Brain pericyte (primary cell): ENCODE measurements around the gene VPS37B.

ENCODE experiments used
- DNase-seq: peaks from one replicate; pipeline ENCODE4 v3.0.0-alpha.2; 2012; ENCODE audit warnings: low read depth, low spot score

VPS37B gene

DNA sequence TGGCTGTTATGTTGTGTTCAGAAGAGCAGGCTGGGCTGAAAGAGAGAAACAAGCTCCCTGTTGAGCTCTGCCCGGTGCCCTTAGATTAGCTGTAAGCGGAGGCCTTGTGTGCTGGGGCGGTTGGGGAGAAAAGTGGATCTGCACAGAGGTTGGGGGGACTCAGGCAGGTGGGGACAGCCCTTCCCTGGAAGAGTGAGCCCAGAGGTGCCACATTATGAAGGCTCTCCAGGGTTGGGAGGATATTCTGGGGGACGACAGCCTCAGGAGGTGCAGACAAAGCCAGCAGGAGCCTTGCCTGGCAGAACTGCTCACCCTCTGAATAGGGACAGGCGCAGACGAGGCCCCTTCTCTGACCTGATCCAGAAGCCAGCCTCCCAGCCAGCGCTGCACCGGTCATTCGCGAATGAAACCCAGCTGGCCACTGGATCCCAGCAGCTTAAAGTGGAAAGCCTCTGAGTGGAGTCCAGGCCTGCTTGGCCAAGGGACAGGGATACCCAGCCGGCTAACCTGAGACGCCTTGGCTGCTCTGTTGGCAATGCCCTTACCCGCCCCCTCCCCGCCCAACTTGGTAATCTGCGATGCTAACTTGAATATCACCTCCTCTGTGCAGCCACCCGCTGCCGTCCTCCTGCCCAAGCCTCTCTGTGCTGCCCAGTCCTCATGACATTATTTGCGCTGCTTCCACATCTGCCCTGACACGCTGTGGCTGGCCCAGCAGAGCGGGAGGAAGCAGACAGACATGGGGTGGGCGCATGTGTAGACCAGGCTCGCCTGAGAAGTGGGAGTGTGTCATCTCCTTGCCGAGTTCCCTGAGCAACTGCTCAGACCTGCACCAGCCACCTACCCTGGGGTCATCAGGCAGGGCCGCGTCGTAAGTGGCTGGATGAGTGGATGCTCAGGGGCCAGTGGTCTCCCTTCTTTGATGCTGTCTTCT lies 55.1 kb downstream of the VPS37B start:
- DNase-seq = no peak

DNA sequence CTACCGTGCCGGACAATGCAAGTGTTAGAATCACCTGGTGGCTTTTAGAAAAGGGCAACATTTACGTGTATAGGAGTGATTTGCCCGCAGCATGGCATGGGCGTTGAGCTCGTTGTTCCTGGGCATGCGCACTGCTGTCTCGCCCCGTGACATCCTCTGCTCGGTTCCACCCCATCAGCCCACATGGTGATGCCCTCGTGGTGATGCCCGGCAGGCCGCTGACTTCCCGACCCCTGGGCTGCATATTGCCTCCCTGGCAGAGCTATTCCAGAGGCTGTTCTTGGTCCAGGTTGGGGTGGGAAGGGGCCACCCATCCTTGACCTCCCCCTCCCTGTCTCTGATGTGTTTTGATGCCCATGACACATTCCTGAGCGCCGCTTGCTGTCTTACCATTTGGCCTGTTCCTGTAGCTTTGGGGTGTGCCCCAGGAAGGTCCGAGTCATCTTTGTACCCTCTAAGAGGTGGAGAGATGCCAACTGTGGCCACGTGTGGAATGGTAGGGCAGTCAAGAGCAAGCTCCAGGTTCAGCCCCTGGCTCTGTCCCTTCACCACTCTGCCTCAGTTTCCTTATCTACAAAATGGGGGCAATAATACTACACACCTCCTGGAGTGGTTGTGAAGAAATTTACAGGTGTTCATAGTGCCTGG lies 55.9 kb downstream of the VPS37B start:
- no peak for DNase-seq

DNA sequence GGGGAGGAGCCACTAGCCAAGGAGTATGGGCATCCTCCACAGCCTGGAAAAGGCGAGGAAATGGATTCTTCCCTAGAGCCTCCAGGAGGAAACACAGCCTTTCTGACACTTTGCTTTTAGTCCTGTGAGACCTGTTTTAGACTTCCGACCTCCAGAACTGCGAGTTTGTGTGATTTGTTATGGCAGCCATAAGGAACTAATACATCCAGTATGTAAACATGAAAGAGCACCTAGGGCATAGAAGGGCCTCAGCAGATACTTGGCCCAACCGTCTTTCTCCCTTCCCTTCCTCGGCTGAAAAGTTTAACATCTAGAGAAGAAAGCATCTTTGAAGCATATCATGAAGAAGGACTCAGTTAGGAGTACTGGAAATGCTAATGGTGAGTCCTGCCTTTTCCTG lies 57.1 kb downstream of the VPS37B start:
- DNase-seq = no peak

DNA sequence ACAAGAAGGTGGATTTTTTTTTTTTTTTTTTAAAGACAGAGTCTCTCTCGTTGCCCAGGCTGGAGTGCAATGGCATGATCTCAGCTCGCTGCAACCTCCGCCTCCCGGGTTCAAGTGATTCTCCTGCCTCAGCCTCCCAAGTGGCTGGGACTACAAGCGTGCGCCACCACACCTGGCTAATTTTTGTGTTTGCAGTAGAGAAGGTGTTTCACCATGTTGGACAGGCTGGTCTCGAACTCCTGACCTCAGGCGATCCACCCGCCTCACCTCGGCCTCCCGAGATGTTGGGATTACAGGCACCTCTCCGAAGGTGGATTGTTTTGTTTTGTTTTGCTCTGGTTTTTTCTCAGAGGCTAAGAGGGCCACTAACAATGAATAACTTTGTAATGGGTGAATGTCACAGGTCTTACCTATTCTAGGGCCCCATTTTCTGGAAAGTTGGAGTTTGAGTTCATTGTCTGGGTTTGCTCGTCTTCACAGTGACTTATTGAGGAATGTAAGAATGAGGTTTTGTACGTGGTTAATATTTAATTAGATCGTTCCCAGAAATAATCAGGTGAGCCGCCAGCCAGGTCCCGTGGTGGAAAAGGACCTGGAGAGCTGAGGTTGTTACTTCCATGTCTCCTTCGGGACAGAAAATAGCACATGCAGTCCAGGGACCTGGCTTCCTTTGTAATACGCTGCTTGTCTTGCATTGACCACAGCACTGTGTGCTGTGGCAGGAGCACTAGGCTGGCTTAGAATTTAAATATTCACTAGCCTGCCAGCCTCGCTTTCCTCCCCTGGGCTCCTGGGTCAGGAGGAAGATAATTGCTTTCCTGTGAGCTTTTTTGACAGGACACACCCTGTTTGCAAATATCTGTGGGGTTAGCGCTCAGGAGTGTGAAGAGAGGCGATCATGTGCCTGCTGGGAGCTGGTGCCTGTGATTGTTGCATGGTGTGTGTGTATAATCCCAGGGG lies 58.3 kb downstream of the VPS37B start:
- DNase-seq = no peak

DNA sequence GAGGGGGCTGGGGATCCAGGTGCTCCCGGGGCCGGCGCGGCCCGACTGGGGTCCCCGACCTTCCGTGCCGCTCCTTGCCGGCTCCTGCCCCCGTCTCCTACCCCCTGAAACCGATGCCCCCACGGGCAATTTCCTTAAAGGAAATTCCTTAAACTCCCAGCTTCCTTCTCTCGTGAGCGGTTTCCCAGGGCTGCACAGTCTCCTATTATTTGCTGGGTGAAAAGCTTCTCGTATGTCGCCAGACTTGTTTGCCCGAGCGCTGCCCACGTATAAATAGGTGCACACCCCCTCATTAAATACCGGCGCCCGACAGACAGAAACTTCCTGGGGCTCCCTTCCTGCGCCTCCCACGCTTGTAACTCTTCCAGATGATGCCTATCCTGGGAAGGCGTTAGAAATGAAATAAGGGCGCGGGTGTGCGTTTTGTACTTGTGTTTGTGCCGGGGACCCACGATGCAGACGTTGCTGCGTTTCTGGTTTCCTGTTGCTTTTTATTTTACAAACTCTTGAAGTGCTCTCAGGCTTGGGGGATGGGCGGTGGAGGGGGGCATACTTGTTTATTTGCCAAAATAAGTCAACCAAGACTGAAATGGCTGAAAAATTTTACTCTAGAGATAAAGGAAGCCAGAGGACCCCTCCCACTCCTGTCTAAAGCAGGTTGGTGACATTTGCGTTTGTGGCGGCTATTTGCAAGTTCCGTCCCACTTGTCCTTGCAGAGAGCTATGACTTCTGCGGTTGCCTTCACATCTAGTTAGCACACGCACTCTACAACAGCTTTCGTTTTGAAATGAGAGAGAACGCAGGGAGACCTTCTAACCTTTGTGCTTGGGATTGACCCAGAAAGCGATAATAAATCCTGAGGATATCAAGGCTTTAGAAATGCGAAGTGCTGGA lies 59.6 kb downstream of the VPS37B start:
- no peak for DNase-seq

DNA sequence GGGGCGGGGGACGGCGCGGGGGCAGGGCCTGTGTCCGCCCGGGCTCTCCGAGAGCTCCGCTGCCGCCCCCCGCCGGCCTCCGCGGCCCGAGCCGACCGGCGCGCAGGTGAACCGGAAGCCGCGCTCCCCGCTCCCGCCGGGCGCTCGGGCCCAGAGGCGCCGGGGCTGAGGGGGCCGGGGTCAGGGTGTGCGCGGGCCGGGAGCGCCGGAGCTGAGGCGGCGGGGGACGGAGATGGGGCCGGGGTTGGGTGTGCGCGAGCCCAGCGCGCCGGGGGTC lies 60.2 kb downstream of the VPS37B start:
- no peak for DNase-seq

DNA sequence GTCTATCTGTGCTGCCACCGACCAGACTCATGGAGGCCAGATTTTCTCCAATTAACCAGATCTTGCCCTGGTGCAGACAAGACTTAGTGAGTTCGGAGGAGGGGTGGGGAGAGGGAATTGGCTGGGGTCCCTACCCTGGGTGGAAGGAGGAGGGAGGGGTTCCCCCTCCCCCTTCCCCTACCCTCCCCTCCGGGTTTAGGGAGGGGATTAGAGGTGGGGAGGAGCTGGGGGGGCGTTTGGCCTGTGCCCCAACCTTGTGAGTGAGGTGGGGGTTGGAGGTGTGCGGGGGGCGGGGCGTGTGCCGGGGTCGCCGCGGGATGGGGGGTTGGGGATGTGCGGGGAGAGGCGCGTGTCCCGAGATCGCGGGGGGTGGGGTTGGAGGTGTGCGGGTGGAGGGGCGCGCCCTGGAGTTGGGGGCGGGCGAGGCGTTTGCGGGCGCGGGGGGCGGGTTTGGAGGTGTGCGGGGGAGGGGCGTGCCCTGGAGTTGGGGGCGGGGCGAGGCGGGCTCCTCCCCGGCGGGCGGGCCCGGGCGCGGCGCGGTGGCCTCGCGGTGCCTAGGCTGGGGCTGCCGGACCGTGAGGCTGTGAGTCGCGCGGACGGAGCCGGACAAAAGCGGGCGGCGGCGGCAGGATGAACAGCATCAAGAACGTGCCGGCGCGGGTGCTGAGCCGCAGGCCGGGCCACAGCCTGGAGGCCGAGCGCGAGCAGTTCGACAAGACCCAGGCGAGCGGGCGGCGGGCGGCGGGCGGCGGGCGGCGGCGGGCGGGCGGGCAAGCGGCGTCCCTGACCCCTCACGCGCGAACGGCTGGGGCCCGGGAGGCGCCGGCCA lies 60.8 kb downstream of the VPS37B start, which contains the start of gene HIP1R:
HIP1R (plus strand) TSS at position 537 of the 829 bp plus-strand sequence; CDS start at position 631, 94 bp downstream.
- DNase-seq = no peak

- no peak for DNase-seq
Observed at GRCh38 chr12:122834104-122834920, 61.6 kb downstream of the VPS37B start.

DNA sequence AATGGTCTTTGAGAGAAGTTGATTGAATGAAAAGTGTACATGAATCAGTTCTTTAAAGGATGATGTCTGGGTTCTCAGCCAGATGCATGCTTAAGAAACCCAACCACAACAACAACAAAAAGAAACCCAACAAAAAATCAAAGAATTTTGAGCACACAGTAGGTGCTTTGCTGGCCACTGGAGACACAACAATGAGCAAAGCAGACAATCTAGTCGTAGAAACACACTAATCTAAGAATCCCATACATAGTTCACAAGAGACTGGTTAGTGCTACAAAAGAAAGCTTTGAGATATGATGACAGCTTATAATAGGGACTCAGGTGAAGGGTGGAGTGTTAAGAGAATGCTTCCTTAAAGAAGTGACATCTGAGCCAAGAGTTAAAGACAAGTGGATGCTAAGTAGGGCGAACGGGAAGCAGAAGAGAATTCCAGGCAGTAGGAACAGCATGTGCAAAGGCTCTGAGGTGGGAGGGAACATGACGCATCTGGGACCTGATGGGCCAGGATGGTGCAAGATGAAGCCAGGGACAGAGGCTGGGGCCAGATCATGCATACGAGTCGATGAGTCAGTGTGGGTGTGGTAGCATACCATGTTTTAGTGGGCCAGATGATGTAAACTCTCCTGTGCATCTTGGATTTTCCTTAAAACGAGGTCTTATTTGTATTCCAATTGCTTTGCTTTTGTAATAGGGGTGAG lies 65.3 kb downstream of the VPS37B start:
- no peak for DNase-seq

- no peak for DNase-seq
Observed at GRCh38 chr12:122827258-122827657, 68.7 kb downstream of the VPS37B start.

- no peak for DNase-seq
Observed at GRCh38 chr12:122825773-122826724, 69.9 kb downstream of the VPS37B start.

DNA sequence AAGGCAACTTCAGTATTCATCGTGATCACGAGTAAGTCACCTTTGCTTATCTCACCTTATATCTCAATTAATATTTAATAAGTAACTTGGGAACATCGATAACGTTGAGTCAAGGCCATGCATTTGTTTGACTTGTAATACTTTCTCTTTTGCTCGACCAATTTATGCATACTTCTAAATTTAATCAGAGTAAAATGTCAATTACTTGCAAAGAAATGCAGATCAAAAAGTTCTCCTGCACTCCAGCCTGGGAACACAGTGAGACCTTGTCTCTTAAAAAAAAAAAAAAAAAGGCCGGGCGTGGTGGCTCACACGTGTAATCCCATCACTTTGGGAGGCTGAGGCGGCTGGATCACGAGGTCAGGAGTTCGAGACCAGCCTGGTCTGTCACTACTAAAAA lies 72.5 kb downstream of the VPS37B start:
- no peak for DNase-seq

DNA sequence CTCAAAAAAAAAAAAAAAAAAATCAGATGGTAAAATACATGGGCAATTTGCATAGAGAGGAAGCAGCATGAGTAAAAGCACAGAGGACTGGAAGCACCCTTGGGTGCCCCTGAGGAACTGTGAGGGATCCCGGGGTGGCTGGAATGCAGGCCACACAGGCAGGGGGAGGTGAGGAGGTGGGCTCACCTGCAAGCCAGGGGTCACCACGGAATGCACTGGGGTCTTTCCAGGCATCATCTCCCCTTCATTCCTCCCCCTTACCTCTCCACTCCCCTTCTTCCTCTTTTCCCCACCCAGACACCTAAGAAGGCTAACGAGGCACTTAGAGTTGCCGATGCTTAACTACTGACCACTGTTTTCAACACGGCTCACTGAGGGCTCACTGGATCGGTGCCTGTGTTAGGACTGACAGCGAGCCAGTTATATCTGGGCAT lies 75.1 kb downstream of the VPS37B start:
- DNase-seq = no peak

GRCh38 chr12:122820138-122820537 lies 75.8 kb downstream of the VPS37B start:
- no peak for DNase-seq

- no peak for DNase-seq
Observed at GRCh38 chr12:122819209-122819785, 76.6 kb downstream of the VPS37B start.
